H1 (cell line): ENCODE results near the gene CISTR. TPM values are rescaled to one million over a fixed set of nuclear protein-coding genes. Genes with fewer than 3 reads are reported as not detected.

Source experiments
- CTCF ChIA-PET: fragments of 300-600 bp; sonication (Branson Sonifier 250); formaldehyde crosslinking; loops from one replicate; lab custom pipeline; 2021; ENCODE audit not compliant: partially characterized antibody; lab: Charles Lee
- POLR2A ChIA-PET: fragments of 300-600 bp; sonication (Branson Sonifier 250); formaldehyde crosslinking; loops from one replicate; lab custom pipeline; 2021; ENCODE audit warnings: inconsistent platforms; ENCODE audit not compliant: partially characterized antibody; lab: Charles Lee
- DNase-seq, 2 experiments: peaks; one replicate each; pipeline versions ENCODE4 v3.0.0 to v3.0.0-alpha.2; 2010 to 2022; ENCODE audit warnings: low spot score in 2 of 2, low read depth in 1 of 2, mixed read lengths in 1 of 2
- FAIRE-seq: peaks from 2 replicates; lab custom pipeline; 2011; peaks lifted over from hg19 to GRCh38; lab: Jason Lieb, UNC
- H2AFZ ChIP-seq: 2 replicates; pipeline ENCODE4 v1.8.1; 2012; ENCODE audit warnings: low read length, inconsistent platforms
- H2AK5ac ChIP-seq: 2 replicates; pipeline ENCODE4 v1.6.1; 2013; ENCODE audit warnings: low read depth, low read length
- H2BK120ac ChIP-seq: replicated peaks from 2 replicates; pipeline ENCODE3; 2013; ENCODE audit warnings: low read depth, low read length, inconsistent platforms
- H2BK12ac ChIP-seq: 2 replicates; pipeline ENCODE4 v1.6.1; 2013; ENCODE audit warnings: low read depth, low read length
- H2BK15ac ChIP-seq: 2 replicates; pipeline ENCODE4 v1.6.1; 2013; ENCODE audit warnings: low read length
- H2BK20ac ChIP-seq: 2 replicates; pipeline ENCODE4 v1.6.1; 2013; ENCODE audit warnings: low read length
- H2BK5ac ChIP-seq: 2 replicates; pipeline ENCODE4 v1.6.1; 2013; ENCODE audit warnings: low read depth, low read length
- H3K14ac ChIP-seq: 2 replicates; pipeline ENCODE4 v1.6.1; 2013; ENCODE audit warnings: inconsistent platforms; ENCODE audit not compliant: insufficient read length
- H3K18ac ChIP-seq: 2 replicates; pipeline ENCODE4 v1.6.1; 2013; ENCODE audit warnings: low read length; ENCODE audit errors: extremely low read depth
- H3K23ac ChIP-seq: 2 replicates; pipeline ENCODE4 v1.6.1; 2013; ENCODE audit warnings: inconsistent platforms; ENCODE audit not compliant: insufficient read length
- H3K23me2 ChIP-seq: 2 replicates; pipeline ENCODE4 v1.6.1; 2013; ENCODE audit warnings: low read depth, low read length
- H3K27ac ChIP-seq: 2 replicates; pipeline ENCODE4 v1.6.1; 2011; ENCODE audit warnings: low read depth, low read length, inconsistent platforms
- H3K27me3 ChIP-seq, 4 experiments: replicated peaks in 1 of 4; 1 replicate in 1 of 4; 2 replicates in 3 of 4; pipeline versions ENCODE4 v1.6.1 to v1.8.1; 2011 to 2013; ENCODE audit warnings: low read length in 3 of 4, mild to moderate bottlenecking in 3 of 4, inconsistent platforms in 2 of 4, mixed read lengths in 2 of 4, moderate library complexity in 1 of 4; ENCODE audit not compliant: control insufficient read depth in 3 of 4, insufficient read depth in 3 of 4; ENCODE audit errors: extremely low read depth in 1 of 4
- H3K36me3 ChIP-seq, 4 experiments: 2 replicates each; pipeline versions ENCODE4 v1.6.1 to v1.8.1; 2011 to 2013; ENCODE audit warnings: mild to moderate bottlenecking in 4 of 4, low read length in 3 of 4, moderate library complexity in 2 of 4, control low read depth in 1 of 4, inconsistent platforms in 1 of 4; ENCODE audit not compliant: insufficient read depth in 4 of 4, control insufficient read depth in 2 of 4
- H3K4ac ChIP-seq: replicated peaks from 2 replicates; pipeline ENCODE3; 2013; ENCODE audit warnings: low read length, low read depth, mixed read lengths, inconsistent platforms; ENCODE audit not compliant: insufficient read length
- H3K4me1 ChIP-seq, 4 experiments: replicated peaks in 1 of 4; 1 replicate in 1 of 4; 2 replicates in 3 of 4; pipeline versions ENCODE4 v1.6.1 to v1.8.1; 2011 to 2013; ENCODE audit warnings: low read length in 3 of 4, inconsistent platforms in 2 of 4, mixed read lengths in 1 of 4; ENCODE audit not compliant: insufficient read depth in 4 of 4, control insufficient read depth in 3 of 4
- H3K4me2 ChIP-seq, 2 experiments: 2 replicates each; pipeline versions ENCODE4 v1.6.1 to v1.8.1; 2011 to 2013; ENCODE audit warnings: low read depth in 2 of 2, low read length in 2 of 2, control low read depth in 1 of 2, inconsistent platforms in 1 of 2, mild to moderate bottlenecking in 1 of 2; ENCODE audit not compliant: insufficient read depth in 1 of 2
- H3K4me3 ChIP-seq, 4 experiments: fragments of 200-600, 300-600 bp in 1 of 4; sonication (generic), shearing (Covaris generic), sonication (Bioruptor Twin) in 1 of 4; 2 replicates each; pipeline versions ENCODE4 v1.5.1 to v1.8.1; 2011 to 2016; ENCODE audit warnings: low read length in 4 of 4, low read depth in 3 of 4, control low read depth in 2 of 4, inconsistent platforms in 2 of 4, mild to moderate bottlenecking in 2 of 4, mixed read lengths in 1 of 4, moderate library complexity in 1 of 4; ENCODE audit not compliant: insufficient read depth in 2 of 4; ENCODE audit errors: extremely low read depth in 1 of 4
- H3K56ac ChIP-seq: replicated peaks from 2 replicates; pipeline ENCODE3; 2013; ENCODE audit warnings: low read depth, mild to moderate bottlenecking, mixed read lengths, low read length, inconsistent platforms; ENCODE audit not compliant: insufficient read length
- H3K79me1 ChIP-seq: 2 replicates; pipeline ENCODE4 v1.6.1; 2013; ENCODE audit warnings: low read depth, low read length, control low read depth
- H3K79me2 ChIP-seq, 2 experiments: 2 replicates each; pipeline versions ENCODE4 v1.6.1 to v1.8.1; 2012 to 2013; ENCODE audit warnings: low read length in 2 of 2, mild to moderate bottlenecking in 2 of 2, inconsistent platforms in 1 of 2; ENCODE audit not compliant: insufficient read depth in 2 of 2, control insufficient read depth in 1 of 2
- H3K9ac ChIP-seq, 4 experiments: replicated peaks in 1 of 4; 1 replicate in 1 of 4; 2 replicates in 3 of 4; pipeline versions ENCODE4 v1.6.1 to v1.8.1; 2011 to 2013; ENCODE audit warnings: low read depth in 3 of 4, low read length in 3 of 4, control low read depth in 2 of 4, mild to moderate bottlenecking in 2 of 4, moderate library complexity in 2 of 4, inconsistent platforms in 1 of 4; ENCODE audit errors: extremely low read depth in 1 of 4
- H3K9me3 ChIP-seq, 2 experiments: 2 replicates each; pipeline versions ENCODE4 v1.6.1 to v1.8.1; 2012 to 2013; ENCODE audit warnings: mild to moderate bottlenecking in 2 of 2, moderate library complexity in 2 of 2, control low read depth in 1 of 2, inconsistent platforms in 1 of 2, low read depth in 1 of 2, low read length in 1 of 2, mixed read lengths in 1 of 2; ENCODE audit not compliant: insufficient read depth in 2 of 2
- H4K20me1 ChIP-seq, 2 experiments: replicated peaks in 1 of 2; 2 replicates each; pipeline versions ENCODE3 to v1.8.1; 2011 to 2013; ENCODE audit warnings: inconsistent platforms in 2 of 2, low read length in 2 of 2, mild to moderate bottlenecking in 1 of 2; ENCODE audit not compliant: insufficient read depth in 2 of 2, control insufficient read depth in 1 of 2
- H4K5ac ChIP-seq: 2 replicates; pipeline ENCODE4 v1.6.1; 2013; ENCODE audit warnings: low read length, low read depth, mixed read lengths, inconsistent platforms; ENCODE audit not compliant: insufficient read length
- H4K8ac ChIP-seq: 2 replicates; pipeline ENCODE4 v1.8.0; 2013; ENCODE audit warnings: mild to moderate bottlenecking, moderate library complexity, low read length, inconsistent platforms; ENCODE audit not compliant: insufficient read depth; ENCODE audit errors: extremely low read depth
- H4K91ac ChIP-seq: replicated peaks from 2 replicates; pipeline ENCODE3; 2013; ENCODE audit warnings: low read length, mixed read lengths, inconsistent platforms; ENCODE audit not compliant: insufficient read length
- BRCA1 ChIP-seq: IDR thresholded peaks from 2 replicates; pipeline ENCODE4 v1.6.1; 2012; ENCODE audit warnings: low read depth, low read length, improper control_type of control experiment
- EZH2 ChIP-seq: fragments of 200-600 bp; sonication (generic); IDR thresholded peaks from 2 replicates; pipeline ENCODE4 v1.7.1; 2012; ENCODE audit warnings: low read depth, mild to moderate bottlenecking, moderate library complexity, low read length, inconsistent platforms; ENCODE audit not compliant: severe bottlenecking
- GABPA ChIP-seq: IDR thresholded peaks from 2 replicates; pipeline ENCODE4 v1.6.1; 2011; ENCODE audit warnings: mild to moderate bottlenecking, low read length, moderate library complexity, borderline replicate concordance; ENCODE audit not compliant: insufficient read depth
- RFX5 ChIP-seq: IDR thresholded peaks from 2 replicates; pipeline ENCODE4 v1.6.1; 2011; ENCODE audit warnings: low read depth, low read length, improper control_type of control experiment, borderline replicate concordance
- RNF2 ChIP-seq: fragments of 200-900, 300-1000 bp; sonication (generic); IDR thresholded peaks from 2 replicates; pipeline ENCODE4 v1.7.1; 2016; ENCODE audit warnings: borderline replicate concordance, low read depth, mild to moderate bottlenecking, antibody characterized with exemption, low read length; ENCODE audit not compliant: poor library complexity, severe bottlenecking; ENCODE audit errors: missing control alignments
- RXRA ChIP-seq: IDR thresholded peaks from 2 replicates; pipeline ENCODE4 v1.6.1; 2011; ENCODE audit warnings: low read depth, mild to moderate bottlenecking, low read length, moderate library complexity; ENCODE audit not compliant: insufficient read depth
- TAF1 ChIP-seq: IDR thresholded peaks from 2 replicates; pipeline ENCODE4 v1.6.1; 2011; ENCODE audit warnings: mild to moderate bottlenecking, low read depth, low read length
- USF2 ChIP-seq: IDR thresholded peaks from 2 replicates; pipeline ENCODE4 v1.6.1; 2011; ENCODE audit warnings: low read length, improper control_type of control experiment
- ZNF274 ChIP-seq: IDR thresholded peaks from 2 replicates; pipeline ENCODE4 v1.7.0; 2012; ENCODE audit warnings: low read length, borderline replicate concordance; ENCODE audit errors: extremely low read depth
- WGBS, 2 experiments: shearing (Covaris generic) in 1 of 2; methylation state at CpG; one replicate each; pipeline versions ENCODE4 v1.1.6 to v1.1.7; 2013 to 2015; ENCODE audit warnings: low lambda C conversion rate in 2 of 2, mixed read lengths in 2 of 2, inconsistent platforms in 1 of 2, low coverage in 1 of 2, missing lambda C conversion rate in 1 of 2; ENCODE audit not compliant: insufficient replicate concordance in 2 of 2, insufficient coverage in 1 of 2, insufficient read length in 1 of 2; ENCODE audit errors: extremely low coverage in 1 of 2, missing lambda C conversion rate in 1 of 2; 5-methylcytosine and 5-hydroxymethylcytosine counted together
- polyA plus RNA-seq, 7 experiments: library from polyadenylated mRNA; depleted of rRNA in 3 of 7; stranded (reverse) in 5 of 7; unstranded in 2 of 7; fragments of >200 nt in 5 of 7; fragments of 200-250 nt in 2 of 7; gene quantifications; 1 replicate in 5 of 7; 2 replicates in 1 of 7; 4 replicates in 1 of 7; pipeline versions ENCODE4 v1.2.1 to v1.2.3, GENCODE V29; 2011 to 2013; ENCODE audit warnings: missing spikeins in 2 of 7, mixed read lengths in 2 of 7
- total RNA-seq: library from RNA; stranded (reverse); fragmentation: NEBNext Ultra II Directional; extraction: Animal tissue kit (Norgen Biotek cat#: 25700); gene quantifications from 2 replicates; pipeline ENCODE4 v1.2.1, GENCODE V29; 2021

CISTR gene
- total and polyA plus RNA-seq, 2 of the 8 experiments (the other 6 are each of a cell fraction or from before 2014, with no cell fraction given), result not detected

DNA sequence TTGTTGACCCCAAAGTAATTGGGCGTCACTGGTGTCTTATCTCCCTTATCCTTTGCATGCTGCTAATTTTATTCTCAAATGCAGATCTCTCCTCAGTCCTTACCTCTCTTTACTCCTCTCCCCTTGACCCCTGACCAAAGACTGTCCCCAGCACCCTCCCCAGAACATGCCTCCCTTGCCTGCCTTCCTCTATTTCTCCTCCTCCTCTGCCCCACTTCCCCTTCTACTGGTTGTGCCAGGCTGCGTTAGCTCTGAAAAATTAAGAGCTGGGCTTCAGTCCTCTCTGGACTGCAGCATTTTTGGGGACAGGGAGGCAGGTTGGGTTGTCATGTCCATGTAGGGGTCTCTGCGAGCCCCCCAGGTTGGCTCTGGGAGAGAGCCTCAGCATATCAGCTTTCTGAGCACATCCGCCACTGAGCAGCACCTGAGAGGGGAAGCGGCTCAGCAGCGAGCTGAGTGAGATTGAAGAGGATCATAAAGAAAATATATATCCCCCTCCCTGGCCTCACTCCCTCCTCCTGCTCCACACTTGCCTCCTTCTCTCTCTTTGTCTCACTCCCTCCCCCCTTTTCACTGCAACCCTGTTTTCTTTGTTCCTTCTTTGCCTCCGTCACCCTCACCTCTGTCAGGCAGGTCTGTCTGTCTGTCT, 6.4 kb upstream of the CISTR start:
- POLR2A ChIA-PET, result interaction anchor here (1.7 kb wide), 1 partner anchor 19 kb away, joined by 6 read pairs; no protein-coding TSS in a partner anchor
- Histone ChIP-seq H2AFZ (no peak overlapping the region), H3K9ac (no peak overlapping the region)

More for the DNA sequence above, 6.4 kb upstream of the CISTR start:
- H3K79me2 ChIP-seq, result no peaks in the 10 kb centered on the region
- WGBS, 2 experiments, result 74% methylated on average over 7 of the region's 7 CpGs; no CpG with 5 or more reads in 1 of the 2 experiments
- H3K79me1 ChIP-seq, result no peaks in the 10 kb centered on the region
- no peak overlapping the region for H3K4me3 ChIP-seq
- peak overlapping the region; percentile 58 for H3K4ac ChIP-seq
- H3K14ac ChIP-seq, result no peak overlapping the region
- peak overlapping the region in 1 of 2 experiments; percentile 30; a peak in 1 of 4 replicates for H3K4me2 ChIP-seq
- H2BK120ac ChIP-seq, result no peak overlapping the region
- no peak overlapping the region for H3K27ac ChIP-seq
- H2BK12ac ChIP-seq, result 0 out of 2 replicates have a peak overlapping the region, but pooled peaks have one; percentile 54
- no peak overlapping the region for H3K23ac ChIP-seq
- TF ChIP-seq TAF1 (no peak), RNF2 (no peak), BRCA1 (no peak), RXRA (no peak), RFX5 (no peak), GABPA (no peak), ZNF274 (no peak), USF2 (no peak), EZH2 (no peak)
- peaks cover 7 to 30% (median 24%) of the 10 kb centered on the region in 4 experiments for H3K27me3 ChIP-seq
- H2BK15ac ChIP-seq, result no peak overlapping the region
- no peak overlapping the region for H3K56ac ChIP-seq
- no peaks in the 10 kb centered on the region for H3K9me3 ChIP-seq
- no peak overlapping the region for H4K91ac ChIP-seq
- DNase-seq, result no peak
- H4K8ac ChIP-seq, result no peak overlapping the region
- no peaks in the 10 kb centered on the region for H3K36me3 ChIP-seq
- no peak overlapping the region for H2AK5ac ChIP-seq
- FAIRE-seq, result no peak
- no peak overlapping the region for H2BK5ac ChIP-seq
- no peak overlapping the region for H2BK20ac ChIP-seq
- CTCF ChIA-PET, result interaction anchor here (0.6 to 7.5 kb wide), 30 partner anchors 8 to 278 kb away, joined by 3 to 152 read pairs (median 6); no protein-coding TSS in a partner anchor
- peaks cover 3 to 17% (median 6%) of the 10 kb centered on the region in 4 experiments for H3K4me1 ChIP-seq
- H3K23me2 ChIP-seq, result peaks cover 4% of the 10 kb centered on the region; the same call in 1 of the 2 replicates
- no peak overlapping the region for H3K18ac ChIP-seq
- H4K5ac ChIP-seq, result no peak overlapping the region
- no peaks in the 10 kb centered on the region for H4K20me1 ChIP-seq
